Measurements from ENCODE around the gene ADCY5. TPM values are rescaled to one million over a fixed set of nuclear protein-coding genes. Genes with fewer than 3 reads are reported as not detected.

ADCY5 gene
- polyA plus RNA-seq, 2 of the 4 experiments (the other 2 are of a cell fraction) = 0.57 to 0.68 TPM

DNA sequence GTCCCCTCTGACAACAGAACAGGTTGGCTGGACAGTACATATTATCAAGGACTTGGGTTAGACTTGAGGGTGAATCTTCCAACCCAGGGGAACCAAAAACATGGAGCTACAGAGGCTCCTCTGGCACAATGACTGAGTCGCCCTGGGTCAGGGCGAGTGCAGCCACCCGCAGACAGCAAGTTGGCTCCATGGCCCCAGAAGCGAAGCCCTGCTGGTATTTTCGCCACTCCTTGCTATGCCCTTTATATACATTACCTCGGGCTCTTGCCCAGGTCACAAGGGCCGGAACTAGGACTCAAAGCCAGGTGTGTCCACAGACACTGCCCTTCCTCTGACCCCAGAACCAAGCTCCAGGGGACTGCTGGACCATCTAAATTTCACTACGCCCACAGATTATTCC, 64.6 kb downstream of the ADCY5 start:
- WGBS (ENCODE audit: missing lambda C conversion rate) = 92% methylated on average over 8 of the region's 8 CpGs
- no peak overlapping the region for H3K4me2 ChIP-seq
- ChIA-PET CTCF (no interaction called here), POLR2A (no interaction called here)
- no peak overlapping the region for H3K4me3 ChIP-seq
- H3K9me3 ChIP-seq = no peaks in the 10 kb centered on the region
- no peak overlapping the region for H3K27ac ChIP-seq
- FAIRE-seq = no peak
- ATAC-seq = no peak
- H3K4me1 ChIP-seq = peaks cover 12% of the 10 kb centered on the region
- TF ChIP-seq, protein P1, sequence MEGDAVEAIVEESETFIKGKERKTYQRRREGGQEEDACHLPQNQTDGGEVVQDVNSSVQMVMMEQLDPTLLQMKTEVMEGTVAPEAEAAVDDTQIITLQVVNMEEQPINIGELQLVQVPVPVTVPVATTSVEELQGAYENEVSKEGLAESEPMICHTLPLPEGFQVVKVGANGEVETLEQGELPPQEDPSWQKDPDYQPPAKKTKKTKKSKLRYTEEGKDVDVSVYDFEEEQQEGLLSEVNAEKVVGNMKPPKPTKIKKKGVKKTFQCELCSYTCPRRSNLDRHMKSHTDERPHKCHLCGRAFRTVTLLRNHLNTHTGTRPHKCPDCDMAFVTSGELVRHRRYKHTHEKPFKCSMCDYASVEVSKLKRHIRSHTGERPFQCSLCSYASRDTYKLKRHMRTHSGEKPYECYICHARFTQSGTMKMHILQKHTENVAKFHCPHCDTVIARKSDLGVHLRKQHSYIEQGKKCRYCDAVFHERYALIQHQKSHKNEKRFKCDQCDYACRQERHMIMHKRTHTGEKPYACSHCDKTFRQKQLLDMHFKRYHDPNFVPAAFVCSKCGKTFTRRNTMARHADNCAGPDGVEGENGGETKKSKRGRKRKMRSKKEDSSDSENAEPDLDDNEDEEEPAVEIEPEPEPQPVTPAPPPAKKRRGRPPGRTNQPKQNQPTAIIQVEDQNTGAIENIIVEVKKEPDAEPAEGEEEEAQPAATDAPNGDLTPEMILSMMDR (IDR thresholded peaks at IDR 0.05) = no peak
- TF ChIP-seq CEBPB (IDR thresholded peaks at IDR 0.05) = no peak
- no peak for TF ChIP-seq PHF8 (IDR thresholded peaks at IDR 0.05; ENCODE audit: borderline replicate concordance, low read depth)
- TF ChIP-seq ZC3H11A (IDR thresholded peaks at IDR 0.05) = no peak
- no peak for TF ChIP-seq NR3C1 (IDR thresholded peaks at IDR 0.05)
- TF ChIP-seq BHLHE40 (IDR thresholded peaks at IDR 0.05; ENCODE audit: low read depth, low read length) = no peak
- no peak for TF ChIP-seq CHD4 (IDR thresholded peaks at IDR 0.05; ENCODE audit: borderline replicate concordance)
- no peak for TF ChIP-seq HEYL (CRISPR knock-in tag; IDR thresholded peaks at IDR 0.05)
- no peak for DNase-seq (ENCODE audit: low read depth in 1 of 2, low spot score in 1 of 2)

DNA sequence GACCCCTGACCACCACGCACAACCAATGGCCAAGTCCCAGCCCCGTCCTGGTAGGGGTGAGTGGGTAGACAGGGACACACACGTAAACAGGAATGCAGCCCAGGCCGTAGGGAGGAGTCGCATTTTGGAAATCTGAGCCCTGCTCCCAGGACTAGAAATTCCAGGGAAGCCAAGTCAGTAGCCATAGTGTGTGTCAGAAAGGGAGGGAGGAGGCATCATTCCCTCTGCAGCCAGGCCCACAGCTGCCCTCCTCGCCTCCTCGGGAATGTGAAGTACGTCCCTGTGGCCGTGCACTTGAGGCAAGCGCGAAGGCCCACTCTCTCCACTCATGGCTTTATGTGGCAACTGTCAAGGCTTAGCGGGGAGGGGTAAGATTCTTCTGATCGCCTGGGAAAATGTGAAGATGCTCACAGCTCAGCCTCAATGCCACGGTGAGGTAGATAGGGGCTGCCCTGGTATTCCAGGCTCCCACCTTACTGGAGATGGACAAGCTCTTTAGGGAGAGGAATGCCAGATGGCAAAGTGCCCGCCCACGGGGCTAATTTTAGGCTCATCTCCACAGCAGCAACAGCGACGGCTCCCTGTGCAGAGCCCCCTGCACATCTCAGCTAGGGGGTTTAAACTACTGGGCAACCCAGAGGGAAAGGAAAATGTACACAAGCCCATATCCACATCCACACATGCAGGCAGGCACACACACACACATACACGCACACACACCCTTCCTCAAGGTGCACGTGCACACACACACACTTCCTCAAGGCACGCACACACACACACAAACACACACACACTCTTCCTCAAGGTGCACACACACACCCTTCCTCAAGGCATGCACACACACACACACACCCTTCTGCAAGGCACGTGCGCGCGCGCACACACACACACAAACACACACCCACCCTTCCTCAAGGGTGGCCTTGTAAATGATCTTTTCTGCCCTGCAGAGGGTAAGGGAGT, 65.5 kb downstream of the ADCY5 start:
- ChIA-PET CTCF (interaction anchor here (1.2 kb wide), 1 partner anchor 17 kb away, joined by 3 read pairs; no protein-coding TSS in a partner anchor), POLR2A (no interaction called here)
- no peak for DNase-seq (ENCODE audit: low read depth in 1 of 2, low spot score in 1 of 2)
- H3K9me3 ChIP-seq = no peaks in the 10 kb centered on the region
- TF ChIP-seq POLR2AphosphoS2 (conservative IDR thresholded peaks at IDR 0.05; ENCODE audit: low read length) (no peak), MAFK (IDR thresholded peaks at IDR 0.05; ENCODE audit: partially characterized antibody) (no peak)
- 89% methylated on average over 26 of the region's 26 CpGs for WGBS (ENCODE audit: missing lambda C conversion rate)
- no peak overlapping the region for H3K27ac ChIP-seq
- peaks cover 12% of the 10 kb centered on the region for H3K4me1 ChIP-seq
- no peak overlapping the region for H3K4me2 ChIP-seq
- FAIRE-seq = no peak
- no peak overlapping the region for H3K4me3 ChIP-seq
- ATAC-seq = no peak

DNA sequence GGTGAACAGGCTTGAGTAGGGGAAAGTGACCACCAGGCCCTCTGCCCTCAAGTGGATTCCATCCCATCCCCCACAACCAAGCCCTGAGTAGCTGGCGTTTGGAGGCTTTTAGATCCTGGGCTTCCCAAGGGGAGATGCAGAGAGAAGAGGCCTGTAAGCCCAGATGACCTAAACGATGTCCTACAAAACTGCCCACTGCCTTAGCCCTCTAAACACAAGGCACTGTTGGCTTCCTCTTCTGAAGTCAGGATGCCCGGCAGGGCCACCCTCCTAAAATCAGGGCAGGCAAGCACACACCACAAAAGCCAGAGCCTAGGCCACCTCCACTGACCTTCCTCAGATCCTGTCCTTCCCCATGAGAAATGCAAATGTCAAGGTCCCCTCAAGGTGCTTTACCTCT, 68.6 kb downstream of the ADCY5 start:
- FAIRE-seq (no peak), ATAC-seq (no peak), DNase-seq (ENCODE audit: low read depth in 1 of 2, low spot score in 1 of 2) (no peak)
- no peak overlapping the region for H3K4me2 ChIP-seq
- ChIA-PET POLR2A (no interaction called here), CTCF (interaction anchor here (1.1 kb wide), 1 partner anchor 36 kb away, joined by 3 read pairs; no protein-coding TSS in a partner anchor)
- H3K9me3 ChIP-seq = no peaks in the 10 kb centered on the region
- no peak overlapping the region for H3K4me3 ChIP-seq
- H3K27ac ChIP-seq = no peak overlapping the region
- no peaks in the 10 kb centered on the region; the same call in 2 of the 3 replicates for H3K4me1 ChIP-seq
- WGBS (ENCODE audit: missing lambda C conversion rate) = 42% methylated on average over 3 of the region's 3 CpGs
- TF ChIP-seq ZFP36 (IDR thresholded peaks at IDR 0.05; ENCODE audit: borderline replicate concordance, partially characterized antibody) (no peak), RCOR1 (IDR thresholded peaks at IDR 0.05; ENCODE audit: low read depth, low read length) (no peak), KDM5A (IDR thresholded peaks at IDR 0.05) (no peak), HOXB5 (CRISPR knock-in tag; IDR thresholded peaks at IDR 0.05) (no peak), MAZ (IDR thresholded peaks at IDR 0.05; ENCODE audit: borderline replicate concordance, low read depth, low read length) (no peak), POLR2A (IDR thresholded peaks at IDR 0.05; ENCODE audit: low read length) (no peak), ZSCAN20 (CRISPR knock-in tag; IDR thresholded peaks at IDR 0.05) (no peak), FOSL2 (IDR thresholded peaks at IDR 0.05) (no peak), FOSL2 (CRISPR knock-in tag; IDR thresholded peaks at IDR 0.05) (no peak), CHD4 (IDR thresholded peaks at IDR 0.05; ENCODE audit: borderline replicate concordance) (no peak), CHD2 (IDR thresholded peaks at IDR 0.05; ENCODE audit: low read length, partially characterized antibody) (no peak)
- TF ChIP-seq, protein P2, sequence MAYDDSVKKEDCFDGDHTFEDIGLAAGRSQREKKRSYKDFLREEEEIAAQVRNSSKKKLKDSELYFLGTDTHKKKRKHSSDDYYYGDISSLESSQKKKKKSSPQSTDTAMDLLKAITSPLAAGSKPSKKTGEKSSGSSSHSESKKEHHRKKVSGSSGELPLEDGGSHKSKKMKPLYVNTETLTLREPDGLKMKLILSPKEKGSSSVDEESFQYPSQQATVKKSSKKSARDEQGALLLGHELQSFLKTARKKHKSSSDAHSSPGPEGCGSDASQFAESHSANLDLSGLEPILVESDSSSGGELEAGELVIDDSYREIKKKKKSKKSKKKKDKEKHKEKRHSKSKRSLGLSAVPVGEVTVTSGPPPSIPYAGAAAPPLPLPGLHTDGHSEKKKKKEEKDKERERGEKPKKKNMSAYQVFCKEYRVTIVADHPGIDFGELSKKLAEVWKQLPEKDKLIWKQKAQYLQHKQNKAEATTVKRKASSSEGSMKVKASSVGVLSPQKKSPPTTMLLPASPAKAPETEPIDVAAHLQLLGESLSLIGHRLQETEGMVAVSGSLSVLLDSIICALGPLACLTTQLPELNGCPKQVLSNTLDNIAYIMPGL (CRISPR knock-in tag; IDR thresholded peaks at IDR 0.05; ENCODE audit: borderline replicate concordance) = no peak
- TF ChIP-seq, protein P3, sequence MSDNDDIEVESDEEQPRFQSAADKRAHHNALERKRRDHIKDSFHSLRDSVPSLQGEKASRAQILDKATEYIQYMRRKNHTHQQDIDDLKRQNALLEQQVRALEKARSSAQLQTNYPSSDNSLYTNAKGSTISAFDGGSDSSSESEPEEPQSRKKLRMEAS (IDR thresholded peaks at IDR 0.05) = no peak
- TF ChIP-seq, protein P4, sequence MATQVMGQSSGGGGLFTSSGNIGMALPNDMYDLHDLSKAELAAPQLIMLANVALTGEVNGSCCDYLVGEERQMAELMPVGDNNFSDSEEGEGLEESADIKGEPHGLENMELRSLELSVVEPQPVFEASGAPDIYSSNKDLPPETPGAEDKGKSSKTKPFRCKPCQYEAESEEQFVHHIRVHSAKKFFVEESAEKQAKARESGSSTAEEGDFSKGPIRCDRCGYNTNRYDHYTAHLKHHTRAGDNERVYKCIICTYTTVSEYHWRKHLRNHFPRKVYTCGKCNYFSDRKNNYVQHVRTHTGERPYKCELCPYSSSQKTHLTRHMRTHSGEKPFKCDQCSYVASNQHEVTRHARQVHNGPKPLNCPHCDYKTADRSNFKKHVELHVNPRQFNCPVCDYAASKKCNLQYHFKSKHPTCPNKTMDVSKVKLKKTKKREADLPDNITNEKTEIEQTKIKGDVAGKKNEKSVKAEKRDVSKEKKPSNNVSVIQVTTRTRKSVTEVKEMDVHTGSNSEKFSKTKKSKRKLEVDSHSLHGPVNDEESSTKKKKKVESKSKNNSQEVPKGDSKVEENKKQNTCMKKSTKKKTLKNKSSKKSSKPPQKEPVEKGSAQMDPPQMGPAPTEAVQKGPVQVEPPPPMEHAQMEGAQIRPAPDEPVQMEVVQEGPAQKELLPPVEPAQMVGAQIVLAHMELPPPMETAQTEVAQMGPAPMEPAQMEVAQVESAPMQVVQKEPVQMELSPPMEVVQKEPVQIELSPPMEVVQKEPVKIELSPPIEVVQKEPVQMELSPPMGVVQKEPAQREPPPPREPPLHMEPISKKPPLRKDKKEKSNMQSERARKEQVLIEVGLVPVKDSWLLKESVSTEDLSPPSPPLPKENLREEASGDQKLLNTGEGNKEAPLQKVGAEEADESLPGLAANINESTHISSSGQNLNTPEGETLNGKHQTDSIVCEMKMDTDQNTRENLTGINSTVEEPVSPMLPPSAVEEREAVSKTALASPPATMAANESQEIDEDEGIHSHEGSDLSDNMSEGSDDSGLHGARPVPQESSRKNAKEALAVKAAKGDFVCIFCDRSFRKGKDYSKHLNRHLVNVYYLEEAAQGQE (IDR thresholded peaks at IDR 0.05) = no peak
- TF ChIP-seq, protein P5, sequence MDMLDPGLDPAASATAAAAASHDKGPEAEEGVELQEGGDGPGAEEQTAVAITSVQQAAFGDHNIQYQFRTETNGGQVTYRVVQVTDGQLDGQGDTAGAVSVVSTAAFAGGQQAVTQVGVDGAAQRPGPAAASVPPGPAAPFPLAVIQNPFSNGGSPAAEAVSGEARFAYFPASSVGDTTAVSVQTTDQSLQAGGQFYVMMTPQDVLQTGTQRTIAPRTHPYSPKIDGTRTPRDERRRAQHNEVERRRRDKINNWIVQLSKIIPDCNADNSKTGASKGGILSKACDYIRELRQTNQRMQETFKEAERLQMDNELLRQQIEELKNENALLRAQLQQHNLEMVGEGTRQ (IDR thresholded peaks at IDR 0.05) = no peak

Data from A549 (cell line).